Bronchial epithelial cell (primary cell): ENCODE data around the gene UBE2R2. TPM values are rescaled to one million over a fixed set of nuclear protein-coding genes. Genes with fewer than 3 reads are reported as not detected.
A peak's percentile ranks its signal among the peaks of the same experiment; 100 is the strongest.

Experiments
- DNase-seq: peaks from one replicate; pipeline ENCODE4 v3.0.0-alpha.2; 2010; ENCODE audit warnings: low read depth
- FAIRE-seq: peaks from 2 replicates; lab custom pipeline; 2011; peaks lifted over from hg19 to GRCh38; lab: Jason Lieb, UNC
- H3K27me3 ChIP-seq: 2 replicates; pipeline ENCODE4 v1.5.1; 2011; ENCODE audit warnings: low read length; ENCODE audit not compliant: control insufficient read depth, insufficient read depth
- H3K36me3 ChIP-seq: 2 replicates; pipeline ENCODE4 v1.5.1; 2011; ENCODE audit warnings: low read length; ENCODE audit not compliant: control insufficient read depth, insufficient read depth
- H3K4me3 ChIP-seq: 2 replicates; pipeline ENCODE4 v1.5.1; 2011; ENCODE audit warnings: mild to moderate bottlenecking, low read depth, low read length, control low read depth
- total RNA-seq: library from RNA; depleted of rRNA; stranded (reverse); fragments of >200 nt; gene quantifications from 2 replicates; pipeline ENCODE4 v1.2.1, GENCODE V29; 2014
- TF ChIP-seq, protein P1 (sequence below): IDR thresholded peaks from 2 replicates; pipeline ENCODE4 v1.5.1; 2011; ENCODE audit warnings: mild to moderate bottlenecking, moderate library complexity, low read length, control low read depth, inconsistent platforms; ENCODE audit not compliant: insufficient read depth, severe bottlenecking

UBE2R2 gene
- total RNA-seq, 1 donor from 2014 or later, result 14.0 TPM

DNA sequence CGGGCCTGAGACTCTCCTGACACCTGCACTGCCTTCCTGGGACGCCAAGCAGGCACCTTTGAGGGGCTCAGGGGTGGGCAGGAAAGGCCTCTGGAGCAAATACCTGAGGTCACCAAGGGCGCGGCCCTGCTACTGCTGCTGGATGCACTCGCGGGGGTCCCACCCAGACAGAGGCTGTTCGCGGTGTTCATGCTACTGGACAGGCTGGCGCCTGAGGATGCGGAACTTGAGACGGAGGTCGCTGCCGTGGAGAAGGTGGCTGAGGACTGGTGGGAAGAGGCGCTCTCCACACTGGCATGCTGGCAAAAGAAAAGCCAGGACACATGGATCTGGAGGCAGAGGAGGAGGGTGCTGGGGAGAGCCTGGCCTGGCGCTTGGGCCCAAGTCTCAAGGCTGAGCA, 110.7 kb downstream of the UBE2R2 start:
- peaks cover 65% of the 10 kb centered on the region for H3K36me3 ChIP-seq
- no peak for FAIRE-seq
- H3K4me3 ChIP-seq, result no peak overlapping the region
- DNase-seq, result no peak
- H3K27me3 ChIP-seq, result no peaks in the 10 kb centered on the region
- TF ChIP-seq, protein P1, sequence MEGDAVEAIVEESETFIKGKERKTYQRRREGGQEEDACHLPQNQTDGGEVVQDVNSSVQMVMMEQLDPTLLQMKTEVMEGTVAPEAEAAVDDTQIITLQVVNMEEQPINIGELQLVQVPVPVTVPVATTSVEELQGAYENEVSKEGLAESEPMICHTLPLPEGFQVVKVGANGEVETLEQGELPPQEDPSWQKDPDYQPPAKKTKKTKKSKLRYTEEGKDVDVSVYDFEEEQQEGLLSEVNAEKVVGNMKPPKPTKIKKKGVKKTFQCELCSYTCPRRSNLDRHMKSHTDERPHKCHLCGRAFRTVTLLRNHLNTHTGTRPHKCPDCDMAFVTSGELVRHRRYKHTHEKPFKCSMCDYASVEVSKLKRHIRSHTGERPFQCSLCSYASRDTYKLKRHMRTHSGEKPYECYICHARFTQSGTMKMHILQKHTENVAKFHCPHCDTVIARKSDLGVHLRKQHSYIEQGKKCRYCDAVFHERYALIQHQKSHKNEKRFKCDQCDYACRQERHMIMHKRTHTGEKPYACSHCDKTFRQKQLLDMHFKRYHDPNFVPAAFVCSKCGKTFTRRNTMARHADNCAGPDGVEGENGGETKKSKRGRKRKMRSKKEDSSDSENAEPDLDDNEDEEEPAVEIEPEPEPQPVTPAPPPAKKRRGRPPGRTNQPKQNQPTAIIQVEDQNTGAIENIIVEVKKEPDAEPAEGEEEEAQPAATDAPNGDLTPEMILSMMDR, result no peak

DNA sequence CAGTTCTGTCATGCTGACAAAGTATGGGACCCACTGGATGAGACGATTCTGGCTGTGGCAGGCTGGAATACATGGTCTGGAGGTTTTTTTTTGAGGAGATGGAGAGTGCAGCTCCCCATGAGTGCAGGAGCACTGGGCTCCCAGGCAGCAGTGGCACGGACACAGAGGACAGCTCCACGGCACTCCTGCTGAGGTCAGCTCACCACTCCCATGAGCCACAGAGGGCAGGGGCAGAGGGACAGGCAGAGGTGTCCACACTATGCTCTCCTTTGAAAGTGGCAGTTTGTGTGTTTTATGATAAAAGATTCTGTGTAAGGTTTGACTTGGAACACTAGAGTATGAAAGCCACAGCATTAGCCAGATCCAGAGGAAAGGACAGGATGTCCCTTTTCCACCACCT, 114.4 kb downstream of the UBE2R2 start:
- Histone ChIP-seq H3K27me3 (no peaks in the 10 kb centered on the region), H3K4me3 (no peak overlapping the region), H3K36me3 (peaks cover 53% of the 10 kb centered on the region)
- DNase-seq (no peak), FAIRE-seq (no peak)
- TF ChIP-seq, protein P1, result no peak

DNA sequence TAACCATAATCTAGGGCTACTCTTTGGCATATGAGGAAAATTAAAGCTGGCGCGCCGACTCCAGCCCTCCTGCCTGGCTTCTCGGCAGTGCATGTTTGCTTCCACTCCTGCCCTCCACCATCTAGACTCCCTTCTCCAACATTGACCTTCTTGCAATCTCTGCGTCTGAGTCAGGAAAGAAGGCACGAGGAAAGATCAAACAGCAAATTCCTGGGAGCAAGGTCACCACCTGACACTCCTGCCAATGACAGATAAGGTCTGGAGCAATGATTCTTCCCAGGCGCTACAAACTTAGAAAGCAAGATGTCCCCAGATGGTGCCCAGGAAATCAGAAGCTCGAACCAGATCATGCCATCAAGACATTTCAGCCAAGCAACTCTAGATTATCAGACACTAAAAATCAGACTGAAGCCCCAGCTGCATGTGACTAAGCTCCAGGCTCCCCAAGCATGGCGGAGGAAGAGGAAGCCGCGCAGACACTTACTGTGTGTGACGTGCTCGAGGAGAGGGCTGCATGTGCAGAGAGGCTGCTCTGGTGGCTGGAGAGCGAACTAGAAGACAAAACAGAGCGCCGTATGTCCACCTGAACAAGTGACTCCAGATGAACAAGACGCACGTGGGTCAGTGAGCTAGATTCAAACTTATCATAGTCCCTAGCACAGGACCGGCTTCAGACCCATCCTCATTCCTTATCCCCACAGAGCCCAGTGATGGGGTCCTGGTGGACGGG, 115.3 kb downstream of the UBE2R2 start:
- TF ChIP-seq, protein P1, result no peak
- peaks cover 45% of the 10 kb centered on the region for H3K36me3 ChIP-seq
- peak; percentile 47 for FAIRE-seq
- no peak for DNase-seq
- no peak overlapping the region for H3K4me3 ChIP-seq
- no peaks in the 10 kb centered on the region for H3K27me3 ChIP-seq

DNA sequence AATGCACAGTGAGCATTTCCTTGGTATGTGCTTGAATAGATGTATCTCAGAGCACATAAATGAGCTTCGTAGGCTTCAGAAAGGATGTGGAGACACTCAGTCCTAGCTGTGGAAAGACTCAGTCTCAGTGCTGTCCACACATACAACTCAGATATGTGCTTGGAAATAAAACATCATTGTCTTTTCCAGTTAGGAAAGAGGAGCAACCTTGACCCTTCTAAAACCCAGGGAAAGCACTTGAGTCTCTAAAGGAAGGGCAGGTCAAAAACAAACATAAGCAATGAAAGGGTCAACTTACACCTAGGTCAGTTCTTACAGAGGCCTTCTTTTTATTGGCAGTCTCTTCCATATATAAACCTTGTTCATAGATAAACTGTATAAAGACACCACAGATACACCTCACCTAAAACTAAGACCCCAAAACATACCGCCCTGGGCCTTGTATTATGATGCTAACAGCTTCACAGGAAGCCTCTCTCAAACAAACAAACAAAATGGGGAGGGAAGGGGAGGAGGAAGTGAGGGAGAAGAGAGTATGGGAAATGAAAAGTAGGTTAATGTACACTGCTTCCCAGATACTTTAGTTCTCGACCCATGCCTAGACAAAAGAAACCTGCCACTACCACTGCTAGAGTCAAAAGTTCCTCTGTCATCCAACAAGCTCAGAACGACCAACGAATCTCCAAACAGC, 117.4 kb downstream of the UBE2R2 start:
- H3K36me3 ChIP-seq, result peaks cover 36% of the 10 kb centered on the region
- H3K4me3 ChIP-seq, result no peak overlapping the region
- no peaks in the 10 kb centered on the region for H3K27me3 ChIP-seq
- no peak for FAIRE-seq
- TF ChIP-seq, protein P1, result no peak
- no peak for DNase-seq

DNA sequence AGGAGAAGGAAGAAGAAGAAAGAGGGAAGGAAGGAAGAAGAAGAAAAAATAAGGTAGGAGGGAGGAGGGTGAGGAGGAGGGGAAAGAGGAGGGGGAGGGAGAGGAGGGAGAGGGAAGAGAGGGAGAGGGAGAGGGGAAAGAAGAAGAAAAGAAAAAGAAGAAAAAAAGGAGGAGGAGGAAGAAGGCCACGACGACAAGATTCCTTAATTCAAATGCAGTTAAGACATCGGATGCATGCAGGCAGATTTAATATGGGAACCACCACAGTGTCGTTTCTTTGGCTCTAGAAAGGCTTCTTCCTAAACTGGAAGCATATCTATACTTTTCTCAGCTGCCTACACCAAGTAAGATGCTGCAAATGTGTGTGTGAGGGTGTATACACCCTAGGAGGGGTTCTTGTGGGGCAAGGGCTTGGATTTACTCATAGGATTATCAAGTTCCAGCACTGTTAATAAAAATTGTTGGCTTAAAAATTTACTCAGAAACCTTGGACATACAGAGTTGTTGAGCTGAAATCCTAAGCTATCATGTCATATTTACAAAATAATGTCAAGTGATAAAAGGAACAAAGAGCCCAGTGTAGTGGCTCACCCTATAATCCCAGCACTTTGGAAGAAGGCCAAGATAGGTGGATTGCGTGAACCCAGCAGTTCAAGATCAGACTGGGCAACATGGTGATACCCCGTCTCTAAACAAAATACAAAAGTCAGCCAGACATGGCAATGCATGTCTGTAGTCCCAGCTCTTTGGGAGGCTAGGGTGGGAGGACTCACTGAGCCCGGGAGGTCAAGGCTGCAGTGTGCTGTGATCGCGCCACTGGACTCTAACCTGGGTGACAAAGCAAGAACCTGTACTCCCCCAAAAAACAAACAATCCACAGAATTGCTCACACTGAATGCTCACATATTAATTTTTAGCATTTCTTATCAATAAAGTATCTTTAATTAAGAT, 123.2 kb downstream of the UBE2R2 start:
- FAIRE-seq (no peak), DNase-seq (no peak)
- TF ChIP-seq, protein P1, result no peak
- Histone ChIP-seq H3K4me3 (no peak overlapping the region), H3K27me3 (no peaks in the 10 kb centered on the region), H3K36me3 (peaks cover 21% of the 10 kb centered on the region)
